H1 (cell line): Measurements from ENCODE around the gene ACTN4. TPM values are rescaled to one million over a fixed set of nuclear protein-coding genes. Genes with fewer than 3 reads are reported as not detected.

Experiments
- CTCF ChIA-PET: fragments of 300-600 bp; sonication (Branson Sonifier 250); formaldehyde crosslinking; loops from one replicate; lab custom pipeline; 2021; ENCODE audit not compliant: partially characterized antibody; lab: Charles Lee
- POLR2A ChIA-PET: fragments of 300-600 bp; sonication (Branson Sonifier 250); formaldehyde crosslinking; loops from one replicate; lab custom pipeline; 2021; ENCODE audit warnings: inconsistent platforms; ENCODE audit not compliant: partially characterized antibody; lab: Charles Lee
- DNase-seq, 2 experiments: peaks; one replicate each; pipeline versions ENCODE4 v3.0.0 to v3.0.0-alpha.2; 2010 to 2022; ENCODE audit warnings: low spot score in 2 of 2, low read depth in 1 of 2, mixed read lengths in 1 of 2
- FAIRE-seq: peaks from 2 replicates; lab custom pipeline; 2011; peaks lifted over from hg19 to GRCh38; lab: Jason Lieb, UNC
- H2AFZ ChIP-seq: 2 replicates; pipeline ENCODE4 v1.8.1; 2012; ENCODE audit warnings: low read length, inconsistent platforms
- H2AK5ac ChIP-seq: 2 replicates; pipeline ENCODE4 v1.6.1; 2013; ENCODE audit warnings: low read depth, low read length
- H2BK120ac ChIP-seq: replicated peaks from 2 replicates; pipeline ENCODE3; 2013; ENCODE audit warnings: low read depth, low read length, inconsistent platforms
- H2BK12ac ChIP-seq: 2 replicates; pipeline ENCODE4 v1.6.1; 2013; ENCODE audit warnings: low read depth, low read length
- H2BK15ac ChIP-seq: 2 replicates; pipeline ENCODE4 v1.6.1; 2013; ENCODE audit warnings: low read length
- H2BK20ac ChIP-seq: 2 replicates; pipeline ENCODE4 v1.6.1; 2013; ENCODE audit warnings: low read length
- H2BK5ac ChIP-seq: 2 replicates; pipeline ENCODE4 v1.6.1; 2013; ENCODE audit warnings: low read depth, low read length
- H3K14ac ChIP-seq: 2 replicates; pipeline ENCODE4 v1.6.1; 2013; ENCODE audit warnings: inconsistent platforms; ENCODE audit not compliant: insufficient read length
- H3K18ac ChIP-seq: 2 replicates; pipeline ENCODE4 v1.6.1; 2013; ENCODE audit warnings: low read length; ENCODE audit errors: extremely low read depth
- H3K23ac ChIP-seq: 2 replicates; pipeline ENCODE4 v1.6.1; 2013; ENCODE audit warnings: inconsistent platforms; ENCODE audit not compliant: insufficient read length
- H3K23me2 ChIP-seq: 2 replicates; pipeline ENCODE4 v1.6.1; 2013; ENCODE audit warnings: low read depth, low read length
- H3K27ac ChIP-seq: 2 replicates; pipeline ENCODE4 v1.6.1; 2011; ENCODE audit warnings: low read depth, low read length, inconsistent platforms
- H3K27me3 ChIP-seq, 4 experiments: replicated peaks in 1 of 4; 1 replicate in 1 of 4; 2 replicates in 3 of 4; pipeline versions ENCODE4 v1.6.1 to v1.8.1; 2011 to 2013; ENCODE audit warnings: low read length in 3 of 4, mild to moderate bottlenecking in 3 of 4, inconsistent platforms in 2 of 4, mixed read lengths in 2 of 4, moderate library complexity in 1 of 4; ENCODE audit not compliant: control insufficient read depth in 3 of 4, insufficient read depth in 3 of 4; ENCODE audit errors: extremely low read depth in 1 of 4
- H3K36me3 ChIP-seq, 4 experiments: 2 replicates each; pipeline versions ENCODE4 v1.6.1 to v1.8.1; 2011 to 2013; ENCODE audit warnings: mild to moderate bottlenecking in 4 of 4, low read length in 3 of 4, moderate library complexity in 2 of 4, control low read depth in 1 of 4, inconsistent platforms in 1 of 4; ENCODE audit not compliant: insufficient read depth in 4 of 4, control insufficient read depth in 2 of 4
- H3K4ac ChIP-seq: replicated peaks from 2 replicates; pipeline ENCODE3; 2013; ENCODE audit warnings: low read length, low read depth, mixed read lengths, inconsistent platforms; ENCODE audit not compliant: insufficient read length
- H3K4me1 ChIP-seq, 4 experiments: replicated peaks in 1 of 4; 1 replicate in 1 of 4; 2 replicates in 3 of 4; pipeline versions ENCODE4 v1.6.1 to v1.8.1; 2011 to 2013; ENCODE audit warnings: low read length in 3 of 4, inconsistent platforms in 2 of 4, mixed read lengths in 1 of 4; ENCODE audit not compliant: insufficient read depth in 4 of 4, control insufficient read depth in 3 of 4
- H3K4me2 ChIP-seq, 2 experiments: 2 replicates each; pipeline versions ENCODE4 v1.6.1 to v1.8.1; 2011 to 2013; ENCODE audit warnings: low read depth in 2 of 2, low read length in 2 of 2, control low read depth in 1 of 2, inconsistent platforms in 1 of 2, mild to moderate bottlenecking in 1 of 2; ENCODE audit not compliant: insufficient read depth in 1 of 2
- H3K4me3 ChIP-seq, 4 experiments: fragments of 200-600, 300-600 bp in 1 of 4; sonication (generic), shearing (Covaris generic), sonication (Bioruptor Twin) in 1 of 4; 2 replicates each; pipeline versions ENCODE4 v1.5.1 to v1.8.1; 2011 to 2016; ENCODE audit warnings: low read length in 4 of 4, low read depth in 3 of 4, control low read depth in 2 of 4, inconsistent platforms in 2 of 4, mild to moderate bottlenecking in 2 of 4, mixed read lengths in 1 of 4, moderate library complexity in 1 of 4; ENCODE audit not compliant: insufficient read depth in 2 of 4; ENCODE audit errors: extremely low read depth in 1 of 4
- H3K56ac ChIP-seq: replicated peaks from 2 replicates; pipeline ENCODE3; 2013; ENCODE audit warnings: low read depth, mild to moderate bottlenecking, mixed read lengths, low read length, inconsistent platforms; ENCODE audit not compliant: insufficient read length
- H3K79me1 ChIP-seq: 2 replicates; pipeline ENCODE4 v1.6.1; 2013; ENCODE audit warnings: low read depth, low read length, control low read depth
- H3K79me2 ChIP-seq, 2 experiments: 2 replicates each; pipeline versions ENCODE4 v1.6.1 to v1.8.1; 2012 to 2013; ENCODE audit warnings: low read length in 2 of 2, mild to moderate bottlenecking in 2 of 2, inconsistent platforms in 1 of 2; ENCODE audit not compliant: insufficient read depth in 2 of 2, control insufficient read depth in 1 of 2
- H3K9ac ChIP-seq, 4 experiments: replicated peaks in 1 of 4; 1 replicate in 1 of 4; 2 replicates in 3 of 4; pipeline versions ENCODE4 v1.6.1 to v1.8.1; 2011 to 2013; ENCODE audit warnings: low read depth in 3 of 4, low read length in 3 of 4, control low read depth in 2 of 4, mild to moderate bottlenecking in 2 of 4, moderate library complexity in 2 of 4, inconsistent platforms in 1 of 4; ENCODE audit errors: extremely low read depth in 1 of 4
- H3K9me3 ChIP-seq, 2 experiments: 2 replicates each; pipeline versions ENCODE4 v1.6.1 to v1.8.1; 2012 to 2013; ENCODE audit warnings: mild to moderate bottlenecking in 2 of 2, moderate library complexity in 2 of 2, control low read depth in 1 of 2, inconsistent platforms in 1 of 2, low read depth in 1 of 2, low read length in 1 of 2, mixed read lengths in 1 of 2; ENCODE audit not compliant: insufficient read depth in 2 of 2
- H4K20me1 ChIP-seq, 2 experiments: replicated peaks in 1 of 2; 2 replicates each; pipeline versions ENCODE3 to v1.8.1; 2011 to 2013; ENCODE audit warnings: inconsistent platforms in 2 of 2, low read length in 2 of 2, mild to moderate bottlenecking in 1 of 2; ENCODE audit not compliant: insufficient read depth in 2 of 2, control insufficient read depth in 1 of 2
- H4K5ac ChIP-seq: 2 replicates; pipeline ENCODE4 v1.6.1; 2013; ENCODE audit warnings: low read length, low read depth, mixed read lengths, inconsistent platforms; ENCODE audit not compliant: insufficient read length
- H4K8ac ChIP-seq: 2 replicates; pipeline ENCODE4 v1.8.0; 2013; ENCODE audit warnings: mild to moderate bottlenecking, moderate library complexity, low read length, inconsistent platforms; ENCODE audit not compliant: insufficient read depth; ENCODE audit errors: extremely low read depth
- H4K91ac ChIP-seq: replicated peaks from 2 replicates; pipeline ENCODE3; 2013; ENCODE audit warnings: low read length, mixed read lengths, inconsistent platforms; ENCODE audit not compliant: insufficient read length
- ASH2L ChIP-seq: fragments of 200-600, 300-600 bp; sonication (generic); IDR thresholded peaks from one replicate; pipeline ENCODE4 v1.7.1; 2017; ENCODE audit warnings: low read length
- CBX8 ChIP-seq: fragments of 300-800, 300-1000 bp; sonication (generic); IDR thresholded peaks from 2 replicates; pipeline ENCODE4 v1.7.1; 2016; ENCODE audit warnings: low read depth, low read length, borderline replicate concordance
- CTCF ChIP-seq, 3 experiments: IDR thresholded peaks; 1 replicate in 2 of 3; 2 replicates in 1 of 3; pipeline versions ENCODE4 v1.5.1 to v1.6.1; 2011; ENCODE audit warnings: low read length in 3 of 3, mild to moderate bottlenecking in 3 of 3, inconsistent platforms in 2 of 3, low read depth in 1 of 3, moderate library complexity in 1 of 3; ENCODE audit not compliant: insufficient read depth in 1 of 3; ENCODE audit errors: control extremely low read depth in 1 of 3
- SAP30 ChIP-seq: fragments of 300-600 bp; sonication (generic); IDR thresholded peaks from 2 replicates; pipeline ENCODE4 v1.7.1; 2012; ENCODE audit warnings: low read length, moderate library complexity, mild to moderate bottlenecking, inconsistent platforms; ENCODE audit not compliant: insufficient read depth, insufficient replicate concordance
- SUZ12 ChIP-seq: fragments of 200-600 bp; sonication (generic); IDR thresholded peaks from 2 replicates; pipeline ENCODE4 v1.6.1; 2012; ENCODE audit warnings: mild to moderate bottlenecking, inconsistent platforms, low read length, moderate library complexity, mixed read lengths
- WGBS, 2 experiments: shearing (Covaris generic) in 1 of 2; methylation state at CpG; one replicate each; pipeline versions ENCODE4 v1.1.6 to v1.1.7; 2013 to 2015; ENCODE audit warnings: low lambda C conversion rate in 2 of 2, mixed read lengths in 2 of 2, inconsistent platforms in 1 of 2, low coverage in 1 of 2, missing lambda C conversion rate in 1 of 2; ENCODE audit not compliant: insufficient replicate concordance in 2 of 2, insufficient coverage in 1 of 2, insufficient read length in 1 of 2; ENCODE audit errors: extremely low coverage in 1 of 2, missing lambda C conversion rate in 1 of 2; 5-methylcytosine and 5-hydroxymethylcytosine counted together
- polyA plus RNA-seq, 7 experiments: library from polyadenylated mRNA; depleted of rRNA in 3 of 7; stranded (reverse) in 5 of 7; unstranded in 2 of 7; fragments of >200 nt in 5 of 7; fragments of 200-250 nt in 2 of 7; gene quantifications; 1 replicate in 5 of 7; 2 replicates in 1 of 7; 4 replicates in 1 of 7; pipeline versions ENCODE4 v1.2.1 to v1.2.3, GENCODE V29; 2011 to 2013; ENCODE audit warnings: missing spikeins in 2 of 7, mixed read lengths in 2 of 7
- total RNA-seq: library from RNA; stranded (reverse); fragmentation: NEBNext Ultra II Directional; extraction: Animal tissue kit (Norgen Biotek cat#: 25700); gene quantifications from 2 replicates; pipeline ENCODE4 v1.2.1, GENCODE V29; 2021

ACTN4 gene
- total and polyA plus RNA-seq, 2 of the 8 experiments (the other 6 are each of a cell fraction or from before 2014, with no cell fraction given) = 211 to 520 TPM

GRCh38 chr19:38647966-38648768 lies 718 bp downstream of the ACTN4 start:
- no peak for FAIRE-seq
- peaks cover 12 to 22% of the 10 kb centered on the region in 2 experiments for H4K20me1 ChIP-seq

More at GRCh38 chr19:38647966-38648768, 718 bp downstream of the ACTN4 start:
- Histone ChIP-seq H3K56ac (peak overlapping the region; percentile 89), H4K8ac (peak overlapping the region; percentile 79), H2AK5ac (peak overlapping the region; percentile 75), H2BK15ac (no peak overlapping the region), H3K27me3 (no peaks in the 10 kb centered on the region), H3K79me1 (peaks cover 11% of the 10 kb centered on the region), H3K4me2 (peak overlapping the region; percentile 92 to 95), H4K5ac (peak overlapping the region; percentile 22), H3K9ac (peak overlapping the region; percentile 87 to 98 (median 92)), H2BK20ac (no peak overlapping the region), H3K4me1 (peaks cover 5 to 20% (median 14%) of the 10 kb centered on the region in 4 experiments), H2BK5ac (peak overlapping the region; percentile 93), H2BK120ac (no peak overlapping the region), H3K36me3 (no peaks in the 10 kb centered on the region), H3K9me3 (no peaks in the 10 kb centered on the region), H3K14ac (peak overlapping the region; percentile 32), H2BK12ac (no peak overlapping the region), H3K27ac (peak overlapping the region; percentile 71; the same call in 1 of the 2 replicates), H3K23ac (no peak overlapping the region), H3K23me2 (peaks cover 16% of the 10 kb centered on the region; the same call in 1 of the 2 replicates), H4K91ac (peak overlapping the region; percentile 29), H3K18ac (peak overlapping the region; percentile 68), H3K4ac (peak overlapping the region; percentile 76), H3K79me2 (peaks cover 42 to 56% of the 10 kb centered on the region in 2 experiments), H2AFZ (no peak overlapping the region), H3K4me3 (peak overlapping the region; percentile 91 to 98 (median 95))
- ChIA-PET POLR2A (interaction anchor here (0.6 to 17.9 kb wide), 20 partner anchors 9 to 88 kb away, joined by 3 to 374 read pairs (median 4); partner anchors contain the start of gene MAP4K1), CTCF (interaction anchor here (0.6 to 7.7 kb wide), 6 partner anchors 10 to 36 kb away, joined by 3 to 62 read pairs (median 3); no protein-coding TSS in a partner anchor)
- no peak for TF ChIP-seq CTCF (IDR thresholded peaks at IDR 0.05; ENCODE audit: control extremely low read depth in 1 of 3, insufficient read depth in 1 of 3, low read depth in 1 of 3, low read length in 3 of 3)
- peak; percentile 5 for TF ChIP-seq ASH2L
- TF ChIP-seq CBX8 = no peak
- TF ChIP-seq SUZ12 = no peak
- TF ChIP-seq SAP30 = peak; percentile 50
- WGBS, 2 experiments = 2 to 100% methylated on average over 1 to 16 of the region's 19 CpGs
- DNase-seq = no peak
